LHCN-M2 (cell line): Measurements from ENCODE around the gene TSPAN16. TPM values are rescaled to one million over a fixed set of nuclear protein-coding genes. Genes with fewer than 3 reads are reported as not detected.
"Not testable (repeated sequence)": the region's sequence is repeated elsewhere in the genome, so short reads cannot be mapped to it uniquely, and the experiment has no call there.

Source experiments
- DNase-seq: peaks from one replicate; pipeline ENCODE4 v3.0.0-alpha.2; 2012; ENCODE audit warnings: low read depth
- total RNA-seq: library from RNA; depleted of rRNA; stranded (reverse); fragments of >200 nt; gene quantifications from 2 replicates; pipeline ENCODE4 v1.2.3, GENCODE V29; 2014

The TSPAN16 gene
- total RNA-seq, 1 experiment from 2014 or later = not detected

DNA sequence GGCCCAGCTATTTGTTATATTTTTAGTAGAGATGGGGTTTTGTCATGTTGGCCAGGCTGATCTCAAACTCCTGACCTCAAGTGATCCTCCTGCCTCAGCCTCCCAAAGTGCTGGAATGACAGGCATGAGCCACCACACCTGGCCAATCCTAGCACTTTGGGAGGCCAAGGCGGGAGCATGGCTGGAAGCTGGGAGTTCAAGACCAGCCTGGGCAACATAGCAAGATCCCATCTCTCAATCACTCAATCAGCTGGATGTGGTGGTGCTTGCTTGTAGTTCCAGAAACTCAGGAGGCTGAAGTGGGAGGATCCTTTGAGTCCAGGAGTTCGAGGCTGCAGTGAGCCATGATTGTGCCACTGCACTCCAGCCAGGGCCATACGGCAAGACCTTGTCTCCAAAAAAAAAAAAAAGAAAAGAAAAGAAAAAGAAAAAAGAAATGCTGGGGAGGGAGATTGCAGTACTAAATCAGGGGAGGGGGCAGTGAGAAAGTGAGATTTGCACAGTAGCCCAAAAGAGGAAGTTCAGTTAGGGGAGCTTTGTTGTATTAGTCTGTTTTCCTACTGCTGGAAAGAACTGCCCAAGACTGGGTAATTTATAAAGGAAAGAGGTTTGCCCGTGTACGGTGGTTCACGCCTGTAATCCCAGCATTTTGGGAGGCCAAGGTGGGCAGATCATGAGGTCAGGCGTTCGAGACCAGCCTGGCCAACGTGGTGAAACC lies 24.5 kb downstream of the TSPAN16 start:
- DNase-seq = not testable (repeated sequence)

DNA sequence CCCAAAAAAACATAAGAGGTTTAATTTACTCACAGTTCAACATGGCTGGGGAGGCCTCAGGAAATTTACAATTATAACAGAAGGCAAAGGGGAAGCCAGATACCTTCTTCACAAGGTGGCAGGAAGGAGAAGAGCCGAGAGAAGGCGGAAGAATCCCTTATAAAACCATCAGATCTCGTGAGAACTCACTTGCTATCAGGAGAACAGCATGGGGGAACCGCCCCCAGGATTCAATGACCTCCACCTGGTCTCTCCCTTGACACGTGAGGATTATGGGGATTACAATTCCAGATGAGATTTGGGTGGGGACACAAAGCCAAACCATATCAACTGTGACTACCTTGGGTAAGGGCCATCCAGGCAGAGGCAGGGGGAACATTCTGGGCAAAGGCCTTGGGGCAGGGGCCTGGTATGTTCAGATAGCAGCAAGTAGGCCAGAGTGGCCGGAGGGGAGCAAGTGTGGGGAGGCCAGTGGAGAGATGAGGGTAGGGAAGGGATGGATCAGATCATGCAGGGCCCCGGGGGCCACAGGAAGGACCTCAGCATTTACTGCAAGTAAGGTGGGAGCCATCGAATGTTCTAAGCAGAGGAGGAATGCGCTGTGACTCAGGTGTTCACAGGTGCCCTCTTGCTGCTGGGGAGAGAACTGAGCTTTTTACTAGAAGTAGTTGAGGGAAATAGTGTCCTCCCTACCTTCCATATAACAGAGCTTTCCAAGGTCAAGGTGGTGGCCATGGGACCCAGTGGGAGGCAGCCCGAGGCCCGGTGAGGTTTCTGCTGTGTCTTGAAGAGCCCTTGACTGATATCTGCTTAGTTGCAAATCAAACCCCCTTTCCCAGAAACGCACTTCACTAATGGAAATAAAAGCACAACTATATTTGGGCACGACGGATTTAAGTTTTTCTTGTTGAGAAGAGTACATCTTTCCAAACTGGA lies 25.5 kb downstream of the TSPAN16 start:
- DNase-seq = no peak

DNA sequence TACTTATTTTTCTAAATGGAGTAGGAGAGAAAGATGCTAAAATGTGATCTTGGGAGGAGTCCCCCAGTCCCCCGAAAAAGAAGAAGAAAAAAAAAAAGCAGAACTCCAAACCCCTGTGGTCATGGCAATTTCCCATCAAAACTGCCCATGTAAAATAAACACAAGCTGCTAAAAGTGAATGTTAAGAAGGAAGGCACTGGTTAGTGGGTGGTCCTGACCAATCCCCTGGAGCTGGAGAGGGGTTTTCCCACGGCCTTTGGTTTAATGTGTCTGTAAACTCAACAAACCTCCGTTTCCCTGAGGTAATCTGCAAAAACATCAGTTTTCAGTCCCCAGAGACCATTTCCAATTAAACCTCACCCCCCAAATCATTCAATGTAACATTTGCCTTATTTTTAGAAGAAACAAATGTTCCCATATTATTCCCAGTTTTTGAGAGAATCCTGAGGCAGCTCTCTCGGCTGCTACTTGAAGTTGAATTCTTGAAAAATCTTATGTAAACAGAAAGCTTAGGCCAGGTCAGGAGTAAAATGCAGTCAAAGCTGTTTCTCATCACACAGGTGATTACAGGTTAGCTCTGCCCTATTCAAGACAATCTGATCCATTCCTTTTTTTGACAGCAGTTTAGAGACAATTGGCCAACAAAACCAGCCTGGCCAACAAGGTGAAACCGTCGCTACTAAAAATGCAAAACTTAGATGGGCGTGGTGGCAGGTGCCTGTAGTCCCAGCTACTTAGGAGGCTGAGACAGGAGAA lies 26.5 kb downstream of the TSPAN16 start:
- DNase-seq = no peak

DNA sequence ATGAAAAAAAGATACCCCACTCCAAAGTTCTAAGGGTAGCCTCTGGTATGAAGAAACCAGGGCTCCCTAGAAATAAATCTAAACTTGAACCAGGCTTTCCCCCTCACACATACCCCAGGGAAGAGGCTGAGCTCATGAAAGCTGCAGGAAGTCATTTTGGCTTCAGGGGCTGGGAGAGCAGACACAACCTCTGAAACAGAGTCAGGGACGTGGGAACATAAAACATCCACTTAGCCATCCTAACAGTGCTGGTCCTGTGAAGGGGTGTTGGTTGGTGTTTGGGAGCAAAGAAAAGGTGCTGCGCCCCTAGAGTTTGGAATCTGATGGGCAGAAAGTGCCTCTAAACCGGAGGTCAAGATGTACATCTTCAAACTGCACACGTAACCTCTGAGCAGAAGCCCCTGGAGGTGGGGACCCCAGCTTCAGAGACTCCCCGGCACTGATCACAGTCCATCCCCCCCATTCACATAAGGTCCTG lies 27.7 kb downstream of the TSPAN16 start:
- no peak for DNase-seq

DNA sequence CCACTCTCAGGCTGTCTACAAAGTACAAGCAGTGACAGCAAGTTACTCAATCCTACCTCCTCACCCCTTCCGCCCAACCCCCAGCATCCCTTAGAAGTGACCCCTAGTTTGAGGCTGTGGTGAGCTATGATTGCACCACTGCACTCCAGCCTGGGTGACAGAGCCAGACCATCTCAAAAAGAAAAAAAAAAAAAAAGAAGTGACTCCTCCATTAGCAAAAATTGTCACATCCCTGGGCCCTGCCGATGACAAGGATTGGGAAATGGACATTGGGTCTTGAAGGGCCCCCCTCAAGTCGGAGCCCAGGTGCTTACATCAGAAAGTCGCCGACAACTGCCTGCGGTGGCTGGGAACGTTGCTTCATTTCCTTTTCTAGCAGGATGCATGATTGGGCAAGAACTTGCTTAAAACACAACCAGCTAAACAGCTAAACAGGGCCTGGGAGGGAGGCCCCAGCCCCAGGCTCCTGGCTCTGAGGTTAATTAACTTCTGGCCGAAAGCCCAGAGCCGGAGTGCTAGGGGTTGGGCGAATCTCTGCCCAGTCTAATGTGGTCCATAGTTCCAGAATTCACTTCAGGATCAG lies 28.2 kb downstream of the TSPAN16 start:
- DNase-seq = peak; percentile 80

DNA sequence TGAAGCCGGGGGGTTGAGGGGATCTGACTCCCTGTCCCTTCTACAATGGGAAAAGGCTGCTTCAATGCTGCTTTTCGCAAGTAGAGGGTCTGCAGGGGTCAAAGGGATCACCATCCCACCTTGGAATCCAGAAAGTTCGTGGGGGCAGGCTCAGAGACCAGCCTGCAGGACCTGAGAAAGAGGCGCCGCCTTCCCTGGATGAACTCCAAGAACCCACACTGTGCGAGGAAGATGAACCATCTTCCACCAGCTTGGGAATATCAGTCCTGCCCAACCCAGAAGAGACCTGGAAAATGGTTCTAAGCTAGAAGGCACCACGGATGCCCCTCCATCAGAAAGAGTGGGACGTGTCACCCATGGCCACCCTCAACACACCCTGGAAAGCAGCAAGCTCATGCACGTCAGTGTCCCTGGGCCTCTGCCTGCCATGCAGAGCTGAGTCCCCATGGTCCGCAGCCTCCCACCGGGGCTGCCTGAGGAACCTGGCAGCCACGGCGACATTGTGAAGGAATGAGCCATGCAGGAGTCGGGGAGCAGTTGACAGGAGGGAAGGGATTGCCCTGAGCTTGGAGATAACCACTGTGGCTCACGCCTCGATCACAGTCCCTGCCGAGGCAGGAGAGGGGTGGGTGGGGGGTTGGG lies 28.9 kb downstream of the TSPAN16 start:
- no peak for DNase-seq

DNA sequence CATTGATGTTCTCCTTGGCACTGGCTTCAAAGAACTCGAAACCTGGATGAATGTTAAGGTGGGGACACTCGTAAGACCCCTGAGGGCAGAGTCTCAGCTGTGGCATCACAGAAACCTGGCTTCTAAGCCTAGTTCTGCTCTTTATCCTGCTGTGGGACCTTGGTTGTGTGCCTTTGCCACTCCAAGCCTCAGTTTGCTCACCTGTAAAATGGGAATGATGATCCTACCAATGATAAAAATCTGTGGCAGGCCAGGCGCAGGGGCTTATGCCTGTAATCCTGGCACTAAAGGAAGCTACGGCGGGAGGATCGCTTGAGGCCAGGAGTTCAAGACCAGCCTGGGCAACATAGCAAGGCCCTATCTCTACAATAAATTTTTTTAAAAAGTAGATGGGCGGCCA lies 29.6 kb downstream of the TSPAN16 start:
- DNase-seq = no peak

DNA sequence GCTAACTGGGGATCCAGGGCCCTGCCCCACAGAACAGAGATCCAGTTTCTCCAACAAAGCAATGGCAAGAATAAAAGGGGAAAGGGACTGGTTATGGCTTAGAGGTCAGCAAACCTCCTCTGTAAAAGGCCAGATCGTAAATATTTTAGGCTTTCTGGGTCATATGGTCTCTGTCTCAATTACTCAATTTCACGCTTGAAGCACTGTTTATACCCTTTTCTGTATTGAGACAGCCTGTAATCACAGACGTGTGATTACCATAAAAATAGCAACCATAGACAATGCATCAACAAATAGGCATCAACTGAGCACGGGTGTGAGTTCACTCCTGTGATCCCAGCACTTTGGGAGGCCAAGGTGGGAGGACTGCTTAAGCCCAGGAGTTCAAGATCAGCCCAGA lies 34.2 kb downstream of the TSPAN16 start:
- no peak for DNase-seq

DNA sequence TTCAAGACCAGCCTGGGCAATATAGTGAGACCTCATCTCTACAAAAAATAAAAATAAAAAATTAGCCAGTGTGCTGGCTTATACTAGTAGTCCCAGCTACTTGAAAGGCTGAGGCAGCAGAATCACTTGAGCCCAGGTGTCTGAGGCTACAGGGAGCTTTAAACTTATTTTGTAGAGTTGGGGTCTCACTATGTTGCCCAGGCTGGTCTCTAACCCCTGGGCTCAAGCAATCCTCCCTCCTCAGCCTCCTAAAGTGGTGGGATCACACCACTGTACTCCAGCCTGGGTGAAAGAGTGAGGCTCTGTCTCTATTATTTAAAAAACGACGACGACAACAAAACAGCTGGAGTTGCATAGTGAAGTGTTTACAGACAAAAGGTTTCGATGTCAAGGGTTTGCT lies 35.5 kb downstream of the TSPAN16 start:
- no peak for DNase-seq

DNA sequence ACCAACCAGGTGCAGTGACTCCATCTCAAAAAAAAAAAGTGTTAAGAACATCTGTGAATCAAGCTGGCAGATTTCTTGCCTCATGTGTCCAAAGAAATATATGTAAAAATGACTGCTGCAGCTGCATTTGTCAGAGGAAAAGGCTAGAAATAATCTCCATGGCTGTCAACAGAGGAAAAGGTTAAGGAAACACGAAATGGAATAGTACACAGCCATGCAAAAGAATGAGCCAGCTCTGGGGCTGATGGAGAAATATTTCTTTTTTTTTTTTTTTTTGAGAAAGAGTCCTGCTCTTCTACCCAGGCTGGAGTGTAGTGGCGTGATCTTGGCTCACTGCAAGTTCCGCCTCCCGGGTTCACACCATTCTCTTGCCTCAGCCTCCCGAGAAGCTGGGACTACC lies 36.9 kb downstream of the TSPAN16 start:
- DNase-seq = no peak

DNA sequence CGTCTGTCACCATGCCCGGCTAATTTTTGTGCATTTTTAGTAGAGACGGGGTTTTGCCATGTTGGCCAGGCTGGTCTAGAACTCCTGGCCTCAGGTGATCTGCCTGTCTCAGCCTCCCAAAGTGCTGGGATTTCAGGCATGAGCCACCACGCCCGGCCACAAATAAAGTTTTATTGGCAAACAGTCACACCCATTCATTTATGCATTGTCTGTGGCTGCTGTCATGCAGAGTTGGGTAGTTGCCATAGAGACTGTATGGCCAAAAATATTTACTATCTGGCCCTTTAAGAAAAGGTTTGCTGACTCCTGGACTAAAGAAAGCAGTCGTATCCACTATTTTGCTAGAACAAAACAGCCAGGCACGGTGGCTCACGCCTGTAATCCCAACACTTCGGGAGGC lies 37.9 kb downstream of the TSPAN16 start:
- peak; percentile 30 for DNase-seq

DNA sequence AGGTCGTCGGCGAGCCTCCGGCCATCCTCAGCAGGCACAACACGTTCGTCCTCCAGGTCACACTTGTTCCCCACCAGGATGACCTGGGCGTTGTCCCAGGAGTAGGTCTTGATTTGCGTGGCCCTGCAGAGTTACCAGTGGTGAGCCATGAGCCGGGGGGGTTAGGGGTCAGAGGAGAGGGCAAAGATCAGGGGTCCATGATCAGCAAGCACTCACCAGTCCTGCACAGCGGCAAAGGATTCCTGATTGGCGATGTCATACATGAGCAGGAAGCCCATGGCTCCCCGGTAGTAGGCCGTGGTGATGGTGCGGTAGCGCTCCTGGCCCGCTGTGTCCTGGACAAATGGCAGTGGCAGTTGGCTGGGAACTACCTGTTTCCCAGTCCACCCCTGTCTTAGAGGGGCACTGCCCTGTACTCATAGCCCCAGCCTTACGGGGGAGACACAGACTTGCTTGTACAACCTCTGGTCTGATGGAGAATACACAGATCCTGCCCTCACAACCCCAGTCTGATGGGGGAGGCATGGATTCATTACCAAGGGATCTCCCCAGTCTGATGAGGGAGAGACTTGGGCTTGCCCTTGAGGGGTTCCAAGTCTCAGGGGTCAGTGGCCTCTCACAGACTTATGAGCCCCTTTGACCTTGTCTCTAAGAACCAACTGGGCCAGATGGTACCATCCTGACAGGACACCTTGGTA lies 39.6 kb downstream of the TSPAN16 start:
- no peak for DNase-seq

DNA sequence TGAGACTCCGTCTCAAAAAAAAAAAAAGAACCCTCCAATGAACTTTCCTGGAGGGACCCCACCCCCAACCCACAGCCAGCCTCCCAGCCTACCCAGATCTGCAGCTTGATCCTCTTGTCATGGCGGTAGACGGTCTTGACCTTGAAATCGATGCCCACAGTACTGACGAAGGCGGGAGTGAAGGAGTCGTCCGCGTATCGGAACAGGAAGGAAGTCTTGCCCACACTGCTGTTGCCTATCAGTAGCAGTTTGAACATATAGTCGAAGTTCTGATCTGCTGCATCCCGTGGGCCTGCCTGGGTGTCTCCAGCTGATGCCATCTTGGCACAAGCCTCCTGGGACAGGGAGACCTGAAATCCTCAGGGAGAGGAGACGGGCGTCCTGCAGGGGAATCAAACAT lies 41.1 kb downstream of the TSPAN16 start:
- DNase-seq = no peak

DNA sequence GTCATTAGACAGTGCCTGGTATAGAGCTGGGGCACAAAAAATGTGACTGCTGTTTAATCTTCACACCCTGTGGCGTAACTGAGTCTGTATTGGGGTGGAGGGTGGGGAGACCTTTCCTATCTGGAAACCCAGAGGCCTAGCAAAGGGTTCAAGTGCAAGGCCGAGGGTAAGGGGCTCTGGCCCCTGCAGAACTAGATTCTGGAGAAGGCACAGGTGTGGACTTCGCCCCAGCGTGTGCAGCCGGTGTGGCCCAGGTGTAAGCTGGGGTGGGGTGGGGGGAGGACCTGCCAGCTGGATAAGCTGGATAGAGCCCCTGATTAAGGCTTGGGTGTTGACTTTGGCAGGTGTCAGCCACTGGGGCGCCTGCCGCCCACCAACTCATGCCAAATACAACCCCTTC lies 42.2 kb downstream of the TSPAN16 start:
- no peak for DNase-seq

DNA sequence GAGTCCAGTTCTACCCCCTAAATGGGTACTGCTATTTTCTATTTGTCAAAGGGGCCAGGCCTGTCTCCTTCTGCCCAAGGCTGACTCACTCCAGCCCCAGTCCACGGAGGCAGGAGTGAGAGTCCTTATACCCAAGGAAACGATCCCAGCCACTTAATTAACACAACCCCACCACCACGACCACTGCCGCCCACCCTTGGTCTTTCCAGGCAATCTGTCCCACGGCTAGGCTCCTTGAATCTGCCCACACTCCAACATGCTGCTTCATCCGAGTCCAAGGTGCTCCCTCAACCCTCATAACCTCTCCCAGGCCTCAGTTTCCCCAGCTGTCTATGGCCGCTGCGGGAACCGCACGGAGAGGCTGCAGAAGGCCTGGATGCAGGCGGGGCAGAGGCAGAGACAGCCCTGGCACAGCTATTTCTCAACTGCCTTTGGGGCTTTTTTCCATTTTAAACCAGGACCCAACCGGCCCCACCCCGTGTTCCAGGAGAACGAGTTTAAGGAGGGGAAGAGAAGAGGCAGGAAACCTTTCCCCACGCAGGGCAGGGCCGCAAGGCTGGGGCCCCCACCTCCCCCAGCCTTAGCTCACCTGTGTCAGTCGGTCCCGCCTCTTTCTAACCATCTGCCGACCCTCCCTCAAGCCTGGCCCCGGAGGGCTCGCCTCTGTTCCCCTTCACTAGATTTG lies 42.8 kb downstream of the TSPAN16 start:
- no peak for DNase-seq

DNA sequence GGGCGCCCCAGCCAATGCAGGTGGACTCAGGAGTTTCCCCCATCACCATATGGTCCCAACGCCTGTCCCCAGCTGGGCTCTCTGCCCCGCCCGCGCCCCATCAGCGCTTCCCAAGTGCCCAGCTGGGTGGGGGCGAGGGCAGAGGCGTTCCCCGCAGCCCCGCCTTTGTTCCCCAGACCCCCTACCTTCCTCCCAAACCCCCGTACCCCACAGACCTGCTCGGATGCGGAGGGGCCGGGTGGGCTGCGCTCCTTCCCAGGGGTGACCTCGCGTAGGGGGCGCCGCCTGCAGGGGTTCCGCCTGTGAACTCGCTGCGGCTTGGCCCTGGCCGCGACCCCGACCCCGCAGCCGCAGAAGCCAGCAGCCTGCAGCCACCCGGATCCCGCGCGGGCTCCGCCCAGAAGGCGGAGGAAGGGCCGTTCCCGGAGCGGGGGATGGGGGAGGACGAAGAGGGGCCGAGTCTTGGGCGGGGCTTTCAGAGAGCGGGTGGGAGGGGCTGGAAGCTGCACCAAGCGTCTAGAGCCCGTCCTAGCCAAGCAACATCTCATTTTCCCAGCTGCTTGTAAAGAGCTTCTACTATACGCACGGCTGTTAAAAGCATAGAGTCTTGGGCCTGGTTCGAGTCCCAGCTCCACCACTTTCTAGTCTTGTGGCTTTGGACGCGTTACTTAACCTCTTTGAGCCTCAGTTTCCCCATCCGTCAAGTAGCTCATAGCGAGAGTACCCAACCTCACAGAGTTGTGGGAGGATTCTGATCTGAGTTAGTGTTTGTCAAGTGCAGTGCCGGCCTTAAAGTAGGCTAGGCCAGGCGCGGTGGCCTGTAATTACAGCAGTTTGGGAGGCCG lies 43.5 kb downstream of the TSPAN16 start, which contains the start of gene RAB3D:
RAB3D (minus strand) TSS at position 404 of the 845 bp plus-strand sequence. CDS start 2,258 bp downstream, outside the sequence.
- peak; percentile 74 for DNase-seq

DNA sequence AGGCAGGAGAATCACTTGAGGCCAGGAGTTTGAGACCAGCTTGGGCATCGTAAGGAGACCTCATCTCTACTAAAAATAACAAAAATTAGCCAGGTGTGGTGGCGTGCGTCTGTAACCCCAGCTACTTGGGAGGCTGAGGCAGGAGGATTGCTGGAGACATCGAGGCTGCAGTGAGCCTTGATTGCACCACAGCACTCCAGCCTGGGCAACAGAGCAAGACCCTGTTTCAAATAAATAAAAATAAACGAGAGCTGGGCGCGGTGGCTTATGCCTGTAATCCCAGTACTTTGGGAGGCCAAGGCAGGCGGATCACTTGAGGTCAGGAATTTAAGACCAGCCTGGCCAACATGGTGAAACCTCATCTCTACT lies 44.1 kb downstream of the TSPAN16 start:
- not testable (repeated sequence) for DNase-seq

DNA sequence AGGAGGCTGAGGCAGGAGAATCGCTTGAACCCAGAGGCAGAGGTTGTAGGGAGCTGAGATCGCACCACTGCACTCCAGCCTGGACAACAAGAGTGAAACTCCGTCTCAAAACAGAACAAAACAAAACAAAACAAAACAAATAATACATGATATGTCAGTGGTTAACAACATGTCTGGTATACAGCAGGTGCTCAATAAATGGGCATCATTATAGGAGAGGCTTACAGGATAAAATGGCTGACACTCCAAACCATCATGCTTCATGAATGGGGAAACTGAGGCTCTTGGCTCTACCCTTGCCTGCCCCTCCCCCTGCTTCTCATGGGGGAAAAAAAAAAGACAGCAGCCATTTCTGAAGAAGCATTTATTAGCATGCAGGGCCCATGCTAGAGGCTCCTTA lies 46.5 kb downstream of the TSPAN16 start:
- DNase-seq = no peak
